Stomach (tissue), 9 donors: ENCODE data around the gene GDNF. TPM values are rescaled to one million over a fixed set of nuclear protein-coding genes. Genes with fewer than 3 reads are reported as not detected.

ENCODE experiments used
- DNase-seq, 2 donors: peaks; one replicate each; pipeline versions ENCODE4 v3.0.0 to v3.0.0-alpha.2; 2013 to 2019
- H3K27ac ChIP-seq, 5 donors: fragments of 200-600 bp in 4 of 5; sonication (generic) in 4 of 5; one replicate each; pipeline ENCODE4 v1.5.1; 2013 to 2019; ENCODE audit warnings: mild to moderate bottlenecking in 1 of 5, moderate library complexity in 1 of 5
- H3K27me3 ChIP-seq, 3 donors: fragments of 200-600 bp; sonication (generic); one replicate each; pipeline ENCODE4 v1.5.1; 2017 to 2019; ENCODE audit warnings: mixed run types in 1 of 3
- H3K36me3 ChIP-seq, 4 donors: fragments of 200-600 bp; sonication (generic); 1 replicate in 3 of 4; 2 replicates in 1 of 4; pipeline ENCODE4 v1.5.1; 2016 to 2019
- H3K4me1 ChIP-seq, 4 donors: fragments of 200-600 bp; sonication (generic); one replicate each; pipeline ENCODE4 v1.5.1; 2016 to 2019
- H3K4me3 ChIP-seq, 4 donors: fragments of 200-600 bp; sonication (generic) in 3 of 4; one replicate each; pipeline ENCODE4 v1.5.1; 2016 to 2019; ENCODE audit warnings: mild to moderate bottlenecking in 1 of 4
- H3K9me3 ChIP-seq, 4 donors: fragments of 200-600 bp; sonication (generic); one replicate each; pipeline ENCODE4 v1.5.1; 2016 to 2019
- EP300 ChIP-seq: sonication (generic); formaldehyde crosslinking; IDR thresholded peaks from one replicate; pipeline ENCODE4 v1.6.1; 2017; ENCODE audit warnings: antibody characterized with exemption
- POLR2A ChIP-seq, 4 donors: fragments of 450-650 bp; IDR thresholded peaks; one replicate each; pipeline ENCODE4 v1.6.1; 2016; ENCODE audit warnings: antibody characterized with exemption in 4 of 4, control low read depth in 2 of 4, mild to moderate bottlenecking in 1 of 4, moderate library complexity in 1 of 4
- POLR2AphosphoS5 ChIP-seq, 3 donors: sonication (generic); formaldehyde crosslinking; IDR thresholded peaks; one replicate each; pipeline ENCODE4 v1.6.1; 2016; ENCODE audit warnings: antibody characterized with exemption in 3 of 3
- WGBS, 5 donors: extraction: QIAGEN DNeasy Blood & Tissue Kit in 3 of 5; methylation state at CpG; one replicate each; pipeline versions ENCODE4 v1.1.5 to v1.1.7; 2013 to 2018; 5-methylcytosine and 5-hydroxymethylcytosine counted together
- intact Hi-C: fragments of 100-400 bp; cut with DNase I; formaldehyde crosslinking; loops from one replicate; pipeline ENCODE4 v1.15.1; 2023; ENCODE audit warnings: low total_unique reads
- polyA plus RNA-seq, 3 donors: library from polyadenylated mRNA; stranded (reverse); fragments of 200-250 nt; gene quantifications; one replicate each; pipeline ENCODE4 v1.2.3, GENCODE V29; 2013
- total RNA-seq, 5 donors: library from RNA; depleted of rRNA; stranded (reverse); fragments of >200 nt; gene quantifications; one replicate each; pipeline versions ENCODE4 v1.1.0 to v1.2.3, GENCODE V29; 2014 to 2016
- TF ChIP-seq, protein P1 (sequence below), 7 experiments: fragments of 450-650 bp in 4 of 7; fragments of 200-600 bp in 3 of 7; sonication (generic) in 3 of 7; IDR thresholded peaks; one replicate each; pipeline ENCODE4 v1.5.1; 2016 to 2019; ENCODE audit warnings: antibody characterized with exemption in 7 of 7, control low read depth in 2 of 7, mild to moderate bottlenecking in 1 of 7
- donor health status: healthy with polysubstance abuse.
- donor health status: Bipolar disorder and iron deficiency.
- donor health status: healthy.

The GDNF gene
- total and polyA plus RNA-seq, 8 donors, result 0.29 to 1.1 (median 0.73) TPM; not detected in 2

- Histone ChIP-seq H3K4me3 (no peak overlapping the region), H3K27ac (no peak overlapping the region), H3K36me3 (no peaks in the 10 kb centered on the region), H3K27me3 (peaks cover 0 to 4% (median 0%) of the 10 kb centered on the region in 3 donors), H3K4me1 (no peaks in the 10 kb centered on the region), H3K9me3 (peaks cover 0 to 7% (median 0%) of the 10 kb centered on the region in 4 donors)
- WGBS, 5 donors, result 71 to 78% (median 74%) methylated on average over 6 of the region's 6 CpGs
- no peak for DNase-seq
- intact Hi-C loops, result no loop called here
- TF ChIP-seq POLR2AphosphoS5 (IDR thresholded peaks at IDR 0.05) (no peak), EP300 (no peak), POLR2A (IDR thresholded peaks at IDR 0.05) (no peak)
- TF ChIP-seq, protein P1, sequence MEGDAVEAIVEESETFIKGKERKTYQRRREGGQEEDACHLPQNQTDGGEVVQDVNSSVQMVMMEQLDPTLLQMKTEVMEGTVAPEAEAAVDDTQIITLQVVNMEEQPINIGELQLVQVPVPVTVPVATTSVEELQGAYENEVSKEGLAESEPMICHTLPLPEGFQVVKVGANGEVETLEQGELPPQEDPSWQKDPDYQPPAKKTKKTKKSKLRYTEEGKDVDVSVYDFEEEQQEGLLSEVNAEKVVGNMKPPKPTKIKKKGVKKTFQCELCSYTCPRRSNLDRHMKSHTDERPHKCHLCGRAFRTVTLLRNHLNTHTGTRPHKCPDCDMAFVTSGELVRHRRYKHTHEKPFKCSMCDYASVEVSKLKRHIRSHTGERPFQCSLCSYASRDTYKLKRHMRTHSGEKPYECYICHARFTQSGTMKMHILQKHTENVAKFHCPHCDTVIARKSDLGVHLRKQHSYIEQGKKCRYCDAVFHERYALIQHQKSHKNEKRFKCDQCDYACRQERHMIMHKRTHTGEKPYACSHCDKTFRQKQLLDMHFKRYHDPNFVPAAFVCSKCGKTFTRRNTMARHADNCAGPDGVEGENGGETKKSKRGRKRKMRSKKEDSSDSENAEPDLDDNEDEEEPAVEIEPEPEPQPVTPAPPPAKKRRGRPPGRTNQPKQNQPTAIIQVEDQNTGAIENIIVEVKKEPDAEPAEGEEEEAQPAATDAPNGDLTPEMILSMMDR (IDR thresholded peaks at IDR 0.05), result no peak
These were observed 35.4 kb upstream of the GDNF start for GRCh38 chr5:37875051-37875787.

- Histone ChIP-seq H3K4me3 (no peak overlapping the region), H3K27ac (no peak overlapping the region), H3K36me3 (no peaks in the 10 kb centered on the region), H3K4me1 (no peaks in the 10 kb centered on the region), H3K27me3 (peaks cover 0 to 4% (median 0%) of the 10 kb centered on the region in 3 donors), H3K9me3 (peaks cover 0 to 7% (median 0%) of the 10 kb centered on the region in 4 donors)
- WGBS, 5 donors, result 75 to 83% (median 81%) methylated on average over 7 of the region's 7 CpGs
- DNase-seq, result no peak
- intact Hi-C loops, result no loop called here
- TF ChIP-seq POLR2AphosphoS5 (IDR thresholded peaks at IDR 0.05), result no peak
- TF ChIP-seq EP300, result no peak
- TF ChIP-seq POLR2A (IDR thresholded peaks at IDR 0.05), result no peak
- TF ChIP-seq, protein P1 (IDR thresholded peaks at IDR 0.05), result no peak
These were observed 34.1 kb upstream of the GDNF start for GRCh38 chr5:37873988-37874387.

DNA sequence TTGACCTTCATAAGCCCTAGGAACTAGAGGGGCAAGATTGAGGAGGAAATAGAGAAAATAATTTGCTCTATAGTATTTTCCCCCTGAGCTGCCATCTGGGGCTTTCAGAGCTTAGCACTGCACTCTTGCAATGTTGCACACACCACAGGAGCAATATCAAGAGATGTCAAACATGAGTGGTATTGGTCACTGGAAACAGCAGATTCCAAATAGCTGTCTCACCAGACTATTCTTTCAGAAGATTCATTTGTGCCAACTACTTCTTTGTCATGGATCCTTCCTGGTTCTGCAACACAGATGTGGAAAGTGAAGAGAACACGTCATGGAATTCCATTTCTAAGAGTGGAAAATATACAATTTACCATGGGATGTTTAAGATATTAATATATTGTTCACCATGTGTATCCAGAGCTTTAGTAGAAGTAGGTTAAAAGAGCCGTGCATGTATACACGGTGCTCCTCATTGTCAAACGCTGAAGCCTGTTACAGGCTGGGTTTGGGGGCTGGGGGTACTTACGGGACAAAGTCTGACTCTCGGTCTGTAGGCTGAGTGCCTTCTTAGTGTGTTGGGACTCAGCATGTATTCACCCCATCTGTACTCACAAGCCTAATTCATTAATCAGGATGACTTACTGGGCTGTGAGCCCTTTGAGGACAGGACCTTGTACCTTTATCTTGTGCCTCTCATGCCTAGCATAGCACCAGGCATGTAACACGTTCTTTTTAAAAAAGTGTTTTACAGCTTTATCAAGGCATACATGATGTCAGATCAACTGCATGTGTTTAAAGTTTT is 31.4 kb upstream of the GDNF start:
- DNase-seq, result no peak
- TF ChIP-seq POLR2AphosphoS5 (IDR thresholded peaks at IDR 0.05) (no peak), EP300 (no peak), POLR2A (IDR thresholded peaks at IDR 0.05) (no peak)
- intact Hi-C loops, result no loop called here
- Histone ChIP-seq H3K27me3 (peaks cover 0 to 4% (median 0%) of the 10 kb centered on the region in 3 donors), H3K9me3 (peaks cover 0 to 7% (median 0%) of the 10 kb centered on the region in 4 donors), H3K4me3 (no peak overlapping the region), H3K27ac (no peak overlapping the region), H3K4me1 (no peaks in the 10 kb centered on the region), H3K36me3 (no peaks in the 10 kb centered on the region)
- 73 to 84% (median 78%) methylated on average over 7 of the region's 7 CpGs for WGBS, 5 donors

GRCh38 chr5:37869216-37869615 is 29.4 kb upstream of the GDNF start:
- Histone ChIP-seq H3K4me3 (no peak overlapping the region), H3K4me1 (no peaks in the 10 kb centered on the region), H3K36me3 (no peaks in the 10 kb centered on the region), H3K9me3 (peaks cover 0 to 7% (median 0%) of the 10 kb centered on the region in 4 donors), H3K27ac (no peak overlapping the region), H3K27me3 (peaks cover 0 to 4% (median 0%) of the 10 kb centered on the region in 3 donors)
- intact Hi-C loops, result no loop called here
- no peak for TF ChIP-seq POLR2A (IDR thresholded peaks at IDR 0.05)
- TF ChIP-seq, protein P1 (IDR thresholded peaks at IDR 0.05), result no peak
- no peak for TF ChIP-seq POLR2AphosphoS5 (IDR thresholded peaks at IDR 0.05)
- TF ChIP-seq EP300, result no peak
- DNase-seq, result no peak
- 65 to 88% (median 80%) methylated on average over 2 of the region's 2 CpGs for WGBS, 5 donors
